Measurements from ENCODE around the gene PDK3. TPM values are rescaled to one million over a fixed set of nuclear protein-coding genes. Genes with fewer than 3 reads are reported as not detected.

PDK3 gene
- total RNA-seq, 1 donor from 2014 or later, result 5.2 TPM

DNA sequence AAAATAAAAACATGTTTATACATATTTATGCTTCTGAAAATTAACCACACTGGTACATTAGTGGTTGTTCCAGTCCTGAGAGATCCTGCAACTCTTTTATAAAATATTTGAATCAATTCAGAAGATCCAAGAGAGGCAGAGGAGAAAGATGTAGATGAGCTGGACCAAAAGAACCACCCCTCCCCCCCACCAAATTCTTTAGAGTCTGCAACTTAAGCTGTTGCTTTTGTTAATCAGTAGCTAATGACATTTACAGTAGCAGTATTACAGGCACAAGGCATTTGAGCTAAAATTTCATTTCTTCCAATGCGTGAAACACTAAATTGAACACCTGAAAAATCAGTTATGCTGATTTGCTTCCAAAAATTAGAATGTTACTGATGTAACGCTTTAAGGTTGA, 61.5 kb downstream of the PDK3 start:
- DNase-seq (ENCODE audit: low read depth), result no peak
- no peaks in the 10 kb centered on the region for H3K27me3 ChIP-seq (ENCODE audit: control insufficient read depth, insufficient read depth, low read length)
- H3K36me3 ChIP-seq (ENCODE audit: control insufficient read depth, insufficient read depth, low read length), result no peaks in the 10 kb centered on the region
- TF ChIP-seq, protein P1, sequence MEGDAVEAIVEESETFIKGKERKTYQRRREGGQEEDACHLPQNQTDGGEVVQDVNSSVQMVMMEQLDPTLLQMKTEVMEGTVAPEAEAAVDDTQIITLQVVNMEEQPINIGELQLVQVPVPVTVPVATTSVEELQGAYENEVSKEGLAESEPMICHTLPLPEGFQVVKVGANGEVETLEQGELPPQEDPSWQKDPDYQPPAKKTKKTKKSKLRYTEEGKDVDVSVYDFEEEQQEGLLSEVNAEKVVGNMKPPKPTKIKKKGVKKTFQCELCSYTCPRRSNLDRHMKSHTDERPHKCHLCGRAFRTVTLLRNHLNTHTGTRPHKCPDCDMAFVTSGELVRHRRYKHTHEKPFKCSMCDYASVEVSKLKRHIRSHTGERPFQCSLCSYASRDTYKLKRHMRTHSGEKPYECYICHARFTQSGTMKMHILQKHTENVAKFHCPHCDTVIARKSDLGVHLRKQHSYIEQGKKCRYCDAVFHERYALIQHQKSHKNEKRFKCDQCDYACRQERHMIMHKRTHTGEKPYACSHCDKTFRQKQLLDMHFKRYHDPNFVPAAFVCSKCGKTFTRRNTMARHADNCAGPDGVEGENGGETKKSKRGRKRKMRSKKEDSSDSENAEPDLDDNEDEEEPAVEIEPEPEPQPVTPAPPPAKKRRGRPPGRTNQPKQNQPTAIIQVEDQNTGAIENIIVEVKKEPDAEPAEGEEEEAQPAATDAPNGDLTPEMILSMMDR (IDR thresholded peaks at IDR 0.05; ENCODE audit: insufficient read depth, low read length, poor library complexity, severe bottlenecking), result no peak
- no peak overlapping the region for H3K4me3 ChIP-seq (ENCODE audit: low read depth, low read length)

DNA sequence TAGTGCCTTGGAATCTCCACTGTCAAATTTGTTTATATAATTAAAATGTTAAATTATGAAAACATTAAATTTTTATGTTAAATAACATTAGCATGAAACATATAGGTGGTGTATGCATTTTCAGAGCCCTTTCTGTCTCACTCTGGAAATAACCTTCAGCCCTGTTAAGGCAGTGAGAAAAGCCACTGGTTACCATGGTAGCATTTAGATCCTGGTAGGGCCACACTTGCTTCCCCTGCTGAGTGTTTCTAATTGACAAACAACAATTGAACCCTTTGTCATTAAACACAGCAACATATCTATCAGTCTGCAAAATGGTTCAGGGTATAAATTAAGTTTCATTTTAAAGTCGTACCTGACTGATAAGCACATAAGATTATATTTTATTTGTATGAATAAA, 63.5 kb downstream of the PDK3 start:
- Histone ChIP-seq H3K36me3 (ENCODE audit: control insufficient read depth, insufficient read depth, low read length) (no peaks in the 10 kb centered on the region), H3K4me3 (ENCODE audit: low read depth, low read length) (no peak overlapping the region), H3K27me3 (ENCODE audit: control insufficient read depth, insufficient read depth, low read length) (no peaks in the 10 kb centered on the region)
- no peak for DNase-seq (ENCODE audit: low read depth)
- TF ChIP-seq, protein P1 (IDR thresholded peaks at IDR 0.05; ENCODE audit: insufficient read depth, low read length, poor library complexity, severe bottlenecking), result no peak

DNA sequence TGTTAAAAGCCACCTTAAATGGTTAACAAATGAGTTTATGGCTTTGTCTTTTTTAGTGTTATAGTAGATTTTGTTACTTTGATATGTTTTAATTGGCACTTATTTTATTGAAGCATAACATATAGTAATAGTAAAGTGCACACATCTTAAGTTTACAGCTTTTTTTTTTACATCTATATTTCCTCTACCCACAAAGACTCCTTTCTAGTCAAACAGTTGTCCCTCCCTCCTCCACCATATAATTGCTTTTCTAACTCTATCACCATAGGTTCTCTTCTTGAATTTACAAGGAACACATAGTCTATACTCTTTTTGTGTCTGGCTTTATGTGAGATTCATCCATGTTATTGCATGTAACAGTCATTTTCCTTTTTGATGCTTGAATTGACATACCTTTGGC, 71.5 kb downstream of the PDK3 start:
- Histone ChIP-seq H3K27me3 (ENCODE audit: control insufficient read depth, insufficient read depth, low read length) (no peaks in the 10 kb centered on the region), H3K4me3 (ENCODE audit: low read depth, low read length) (no peak overlapping the region), H3K36me3 (ENCODE audit: control insufficient read depth, insufficient read depth, low read length) (no peaks in the 10 kb centered on the region)
- TF ChIP-seq, protein P1 (IDR thresholded peaks at IDR 0.05; ENCODE audit: insufficient read depth, low read length, poor library complexity, severe bottlenecking), result no peak
- DNase-seq (ENCODE audit: low read depth), result no peak

DNA sequence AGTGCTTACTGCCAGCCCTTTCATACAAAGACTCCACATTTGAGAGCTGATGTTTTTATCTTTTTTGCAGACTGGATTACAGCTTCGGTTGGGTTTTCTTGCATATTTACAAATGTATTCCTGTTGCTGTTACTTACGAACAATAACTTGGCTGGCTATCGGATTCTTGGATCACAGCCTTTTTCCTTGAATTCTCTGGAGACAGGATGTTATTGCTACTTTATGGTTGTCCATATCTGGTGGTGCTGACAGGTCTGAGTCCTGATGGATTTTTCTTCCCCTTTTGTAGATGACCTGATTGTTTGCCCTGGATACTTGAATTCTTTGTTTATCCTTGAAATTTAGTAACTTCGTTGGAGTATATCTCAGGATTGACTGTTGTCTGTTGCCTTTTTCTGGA, 77.7 kb downstream of the PDK3 start:
- no peaks in the 10 kb centered on the region for H3K27me3 ChIP-seq (ENCODE audit: control insufficient read depth, insufficient read depth, low read length)
- H3K4me3 ChIP-seq (ENCODE audit: low read depth, low read length), result no peak overlapping the region
- H3K36me3 ChIP-seq (ENCODE audit: control insufficient read depth, insufficient read depth, low read length), result no peaks in the 10 kb centered on the region
- TF ChIP-seq, protein P1 (IDR thresholded peaks at IDR 0.05; ENCODE audit: insufficient read depth, low read length, poor library complexity, severe bottlenecking), result no peak
- no peak for DNase-seq (ENCODE audit: low read depth)

DNA sequence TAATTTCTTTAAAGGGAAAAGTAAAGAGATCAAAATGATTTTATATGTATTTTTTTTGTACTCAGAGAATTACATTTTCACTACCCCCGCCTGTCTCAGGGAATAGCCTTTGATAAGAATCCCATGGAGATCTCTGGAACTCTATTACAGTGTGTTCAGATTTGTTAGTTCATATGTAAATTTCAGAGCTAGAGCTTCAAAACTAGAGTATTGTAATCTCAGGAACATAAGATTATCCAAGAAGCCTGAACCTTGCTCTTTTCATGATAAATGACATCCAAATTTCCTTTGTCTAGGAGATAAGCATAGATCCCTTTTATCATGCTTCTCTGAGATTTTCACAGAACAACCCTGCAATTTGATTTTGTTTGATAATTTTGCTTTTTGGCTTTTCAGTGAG, 82.9 kb downstream of the PDK3 start:
- Histone ChIP-seq H3K36me3 (ENCODE audit: control insufficient read depth, insufficient read depth, low read length) (no peaks in the 10 kb centered on the region), H3K4me3 (ENCODE audit: low read depth, low read length) (no peak overlapping the region), H3K27me3 (ENCODE audit: control insufficient read depth, insufficient read depth, low read length) (no peaks in the 10 kb centered on the region)
- TF ChIP-seq, protein P1 (IDR thresholded peaks at IDR 0.05; ENCODE audit: insufficient read depth, low read length, poor library complexity, severe bottlenecking), result no peak
- DNase-seq (ENCODE audit: low read depth), result no peak

DNA sequence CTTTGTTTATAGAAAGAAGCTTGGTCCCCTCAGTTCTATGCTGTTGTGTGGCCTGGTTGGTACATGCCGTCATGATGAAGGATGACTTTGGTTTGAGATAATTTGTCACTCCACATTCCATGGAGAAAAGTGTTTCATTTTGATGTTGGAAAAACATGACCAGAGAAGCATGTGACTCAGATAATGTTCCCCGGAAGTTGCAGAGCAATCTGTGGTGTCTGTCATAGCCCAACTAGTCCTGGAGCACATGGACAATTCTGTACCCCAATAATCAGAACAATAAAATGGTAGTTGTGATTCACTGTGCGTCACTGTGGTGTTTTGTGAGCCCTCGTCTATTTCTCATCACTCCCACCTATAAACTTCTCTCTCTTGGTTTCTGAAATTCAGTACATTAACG, 85.1 kb downstream of the PDK3 start:
- H3K4me3 ChIP-seq (ENCODE audit: low read depth, low read length), result no peak overlapping the region
- TF ChIP-seq, protein P1 (IDR thresholded peaks at IDR 0.05; ENCODE audit: insufficient read depth, low read length, poor library complexity, severe bottlenecking), result no peak
- H3K36me3 ChIP-seq (ENCODE audit: control insufficient read depth, insufficient read depth, low read length), result no peaks in the 10 kb centered on the region
- no peaks in the 10 kb centered on the region for H3K27me3 ChIP-seq (ENCODE audit: control insufficient read depth, insufficient read depth, low read length)
- DNase-seq (ENCODE audit: low read depth), result no peak
